Measurements from ENCODE around the gene RNF113B.

DNA sequence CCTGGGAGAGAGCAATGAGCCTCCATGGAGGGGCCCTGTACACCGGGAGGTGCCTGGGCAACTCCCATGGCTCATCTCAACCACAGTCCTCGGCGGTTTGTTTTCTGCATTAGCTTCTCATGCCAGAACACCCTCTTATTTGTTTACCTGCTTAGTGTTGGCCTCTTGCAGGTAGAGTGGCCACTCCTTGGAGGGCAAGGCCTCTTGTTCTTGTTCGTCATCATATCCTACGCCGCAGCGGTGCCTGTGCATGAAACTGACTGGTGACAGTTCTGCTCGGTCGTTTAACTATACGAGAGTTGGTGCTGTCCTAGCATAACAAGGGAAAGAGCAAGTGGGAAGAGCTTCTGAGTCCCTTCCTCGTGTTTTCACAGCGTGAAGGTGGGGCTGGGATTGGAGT lies 40.5 kb upstream of the RNF113B start:
- no peak for TF ChIP-seq YY1 (IDR thresholded peaks at IDR 0.05; ENCODE audit: insufficient read depth, insufficient read length)
- TF ChIP-seq ZNF274 (IDR thresholded peaks at IDR 0.05; ENCODE audit: low read depth, low read length): no peak
- TF ChIP-seq SUZ12 (IDR thresholded peaks at IDR 0.05; ENCODE audit: extremely low read depth, insufficient read depth, insufficient read length): no peak
